MCF 10A (cell line): ENCODE measurements around the gene FRG2C. TPM values are rescaled to one million over a fixed set of nuclear protein-coding genes. Genes with fewer than 3 reads are reported as not detected.
A peak's percentile ranks its signal among the peaks of the same experiment; 100 is the strongest.
"Not testable (repeated sequence)": the region's sequence is repeated elsewhere in the genome, so short reads cannot be mapped to it uniquely, and the experiment has no call there.

Experiments
- Bru-seq: library from RNA; stranded (reverse); fragments of 400-500 nt; gene quantifications from one replicate; lab custom pipeline; 2021; lab: Mats Ljungman, UMichigan
- BruChase-seq, 2 experiments: library from RNA; stranded (reverse); fragments of 400-500 nt; gene quantifications; one replicate each; lab custom pipeline; 2021; lab: Mats Ljungman, UMichigan
- BruUV-seq: library from RNA; stranded (reverse); fragments of 400-500 nt; replicated peaks from 2 replicates; lab custom pipeline; 2021; lab: Mats Ljungman, UMichigan
- CTCF ChIA-PET: fragments of 300-600 bp; sonication (Branson Sonifier 250); formaldehyde crosslinking; extraction: SDS; loops from one replicate; lab custom pipeline; 2021; ENCODE audit warnings: antibody characterized with exemption, inconsistent platforms; lab: Yijun Ruan, JAX
- POLR2A ChIA-PET: fragments of 300-600, 350-650 bp; sonication (Branson Sonifier 250); formaldehyde crosslinking; extraction: SDS; loops from one replicate; lab custom pipeline; 2020; ENCODE audit warnings: antibody characterized with exemption, inconsistent platforms; lab: Yijun Ruan, JAX
- DNase-seq: peaks from one replicate; pipeline ENCODE4 v3.0.0-alpha.2; 2018; ENCODE audit not compliant: unreplicated experiment
- H3K27ac Mint-ChIP-seq: one replicate; pipeline ENCODE4 v1.8.0; 2022; ENCODE audit warnings: mild to moderate bottlenecking, low read depth, mixed read lengths; ENCODE audit not compliant: unreplicated experiment
- H3K27me3 Mint-ChIP-seq: one replicate; pipeline ENCODE4 v1.8.0; 2022; ENCODE audit warnings: mixed read lengths; ENCODE audit not compliant: insufficient read depth, unreplicated experiment
- H3K36me3 Mint-ChIP-seq: one replicate; pipeline ENCODE4 v1.8.0; 2022; ENCODE audit warnings: mild to moderate bottlenecking, moderate library complexity, mixed read lengths; ENCODE audit not compliant: insufficient read depth, unreplicated experiment
- H3K4me1 Mint-ChIP-seq: one replicate; pipeline ENCODE4 v1.8.0; 2022; ENCODE audit warnings: mixed read lengths; ENCODE audit not compliant: insufficient read depth, unreplicated experiment
- H3K4me3 Mint-ChIP-seq: one replicate; pipeline ENCODE4 v1.8.0; 2022; ENCODE audit warnings: mild to moderate bottlenecking, moderate library complexity, mixed read lengths; ENCODE audit not compliant: unreplicated experiment
- H3K9me3 Mint-ChIP-seq: one replicate; pipeline ENCODE4 v1.8.0; 2022; ENCODE audit warnings: mixed read lengths; ENCODE audit not compliant: unreplicated experiment
- intact Hi-C: fragments of 100-400 bp; cut with micrococcal nuclease; formaldehyde crosslinking; loops from 2 replicates; pipeline ENCODE4 v1.14.1; 2022
- long read RNA-seq: library from polyadenylated mRNA; stranded (forward); transcript quantifications from one replicate; pipeline ENCODE4 v2.0.0, GENCODE V29; 2022
- total RNA-seq: library from RNA; stranded (reverse); gene quantifications from 2 replicates; pipeline ENCODE4 v1.2.3, GENCODE V29; 2022

Gene FRG2C
- total RNA-seq (not detected in 2 replicates), Bru-seq, nascent RNA (not detected), BruChase-seq, experiment 1, labeled RNA remaining after a 6-hour chase (not detected), BruChase-seq, experiment 2, labeled RNA remaining after a 2-hour chase (percentile 15 among the genes with signal in this experiment)
- long read RNA-seq, result 0 reads

GRCh38 chr3:75664028-75664427 is at the start of gene FRG2C:
Gene FRG2C, plus strand, starts transcription at chr3:75664328. Its CDS starts 52 bp downstream, at chr3:75664380.
- intact Hi-C loops, POLR2A ChIA-PET, DNase-seq, H3K27me3 Mint-ChIP-seq, H3K4me1 Mint-ChIP-seq, H3K27ac Mint-ChIP-seq, H3K4me3 Mint-ChIP-seq, H3K36me3 Mint-ChIP-seq, BruUV-seq: not testable (repeated sequence)
- peaks cover 39% of the 10 kb centered on the region for H3K9me3 Mint-ChIP-seq
- CTCF ChIA-PET, result interaction anchor here (1.1 kb wide), 1 partner anchor 405 kb away, joined by 3 read pairs; no protein-coding TSS in a partner anchor

- H3K36me3 Mint-ChIP-seq, H3K4me3 Mint-ChIP-seq, H3K27me3 Mint-ChIP-seq, intact Hi-C loops, H3K9me3 Mint-ChIP-seq, POLR2A ChIA-PET, CTCF ChIA-PET, H3K4me1 Mint-ChIP-seq, BruUV-seq, H3K27ac Mint-ChIP-seq, DNase-seq: not testable (repeated sequence)
These were observed 45.3 kb upstream of the FRG2C start for GRCh38 chr3:75618666-75619305.

DNA sequence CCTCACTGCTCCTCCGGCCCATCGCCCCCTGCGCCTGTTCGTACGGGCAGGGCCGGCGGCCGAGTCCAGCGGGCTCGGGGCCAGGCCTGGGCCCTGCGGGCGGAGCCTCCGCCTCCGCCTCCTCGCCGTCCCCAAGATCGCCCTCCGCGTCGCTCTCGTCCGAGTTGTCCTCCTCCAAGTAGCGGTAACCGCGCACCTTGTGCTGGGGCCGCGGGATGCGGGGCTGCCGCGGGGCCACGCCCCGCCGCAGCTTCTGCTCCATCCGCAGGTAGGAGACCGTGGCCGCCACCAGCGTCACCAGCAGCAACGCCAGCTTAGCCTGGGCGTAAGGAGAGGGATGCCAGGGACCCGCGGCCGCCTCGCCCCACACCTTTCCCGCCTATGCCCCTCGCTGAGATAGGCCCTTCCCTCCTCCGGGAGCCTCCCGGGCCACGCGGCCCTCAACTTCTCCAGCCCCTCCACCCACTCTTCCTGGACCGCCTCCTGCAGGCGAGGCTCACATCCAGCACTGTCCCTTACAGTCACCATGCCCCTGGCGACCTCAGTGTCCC is 44.6 kb upstream of the FRG2C start:
- intact Hi-C loops, H3K9me3 Mint-ChIP-seq, H3K27ac Mint-ChIP-seq, POLR2A ChIA-PET, DNase-seq, CTCF ChIA-PET, H3K36me3 Mint-ChIP-seq, H3K4me1 Mint-ChIP-seq, H3K27me3 Mint-ChIP-seq, H3K4me3 Mint-ChIP-seq, BruUV-seq: not testable (repeated sequence)

DNA sequence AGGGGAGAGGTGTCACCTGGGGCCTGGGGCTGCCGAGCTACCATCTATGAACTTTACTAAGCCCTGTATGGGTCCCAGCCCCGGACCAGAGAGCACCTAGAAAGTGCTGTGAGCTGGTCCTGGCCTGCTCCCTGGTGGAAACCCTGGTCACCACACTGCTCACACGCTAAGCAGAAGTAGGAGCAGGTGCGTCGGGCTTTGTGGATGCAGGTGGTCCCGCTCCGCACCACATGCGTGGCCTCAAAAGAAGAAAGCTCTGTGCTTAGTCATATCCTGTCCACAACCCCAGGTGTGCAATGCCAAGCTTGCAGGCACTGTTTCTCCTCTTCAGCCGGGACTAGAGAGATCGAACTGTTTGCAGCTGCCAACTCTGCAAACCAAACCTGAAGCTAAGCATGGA is 42.4 kb upstream of the FRG2C start:
- H3K36me3 Mint-ChIP-seq, BruUV-seq, H3K4me3 Mint-ChIP-seq, intact Hi-C loops, H3K9me3 Mint-ChIP-seq, H3K4me1 Mint-ChIP-seq, H3K27me3 Mint-ChIP-seq, H3K27ac Mint-ChIP-seq, DNase-seq, POLR2A ChIA-PET: not testable (repeated sequence)
- CTCF ChIA-PET, result interaction anchor here (0.6 kb wide), 1 partner anchor 108 kb away, joined by 4 read pairs; no protein-coding TSS in a partner anchor

GRCh38 chr3:75623656-75624055 is 40.5 kb upstream of the FRG2C start:
- H3K27ac Mint-ChIP-seq, H3K4me3 Mint-ChIP-seq, DNase-seq, H3K4me1 Mint-ChIP-seq, CTCF ChIA-PET, intact Hi-C loops, H3K36me3 Mint-ChIP-seq, H3K9me3 Mint-ChIP-seq, H3K27me3 Mint-ChIP-seq, BruUV-seq, POLR2A ChIA-PET: not testable (repeated sequence)

GRCh38 chr3:75630887-75631535 is 33.1 kb upstream of the FRG2C start:
- H3K9me3 Mint-ChIP-seq, H3K27me3 Mint-ChIP-seq, H3K4me1 Mint-ChIP-seq, DNase-seq, BruUV-seq, H3K27ac Mint-ChIP-seq, H3K36me3 Mint-ChIP-seq, H3K4me3 Mint-ChIP-seq, POLR2A ChIA-PET, CTCF ChIA-PET, intact Hi-C loops: not testable (repeated sequence)
